GM23338 (cell line): ENCODE data around the gene RRP1. TPM values are rescaled to one million over a fixed set of nuclear protein-coding genes. Genes with fewer than 3 reads are reported as not detected.

Experiments used
- ATAC-seq: fragments of 200-7000 bp; cut with Tn5 transposase; 3 replicates; pipeline ENCODE4 v1.9.1; 2020
- DNase-seq: peaks from one replicate; pipeline ENCODE4 v3.0.0-alpha.2; 2015; ENCODE audit warnings: low spot score
- H2AFZ ChIP-seq: fragments of 200-600 bp; sonication (generic); 2 replicates; pipeline ENCODE4 v1.8.0; 2016; ENCODE audit warnings: antibody characterized with exemption, mild to moderate bottlenecking, moderate library complexity
- H3F3A ChIP-seq: fragments of 200-600 bp; sonication (generic); replicated peaks from 2 replicates; pipeline ENCODE4 v1.8.0; 2017; ENCODE audit warnings: antibody characterized with exemption, mixed run types, low read depth
- H3K27ac ChIP-seq: fragments of 200-600 bp; sonication (generic); 2 replicates; pipeline ENCODE4 v1.6.1; 2016; ENCODE audit warnings: low read depth
- H3K27me3 ChIP-seq: fragments of 200-600 bp; sonication (generic); 2 replicates; pipeline ENCODE4 v1.8.0; 2016; ENCODE audit warnings: mild to moderate bottlenecking, mixed run types, moderate library complexity; ENCODE audit not compliant: insufficient read depth
- H3K36me3 ChIP-seq: fragments of 200-600 bp; sonication (generic); 2 replicates; pipeline ENCODE4 v1.8.0; 2016; ENCODE audit warnings: mild to moderate bottlenecking; ENCODE audit not compliant: insufficient read depth
- H3K4me1 ChIP-seq: fragments of 200-600 bp; sonication (generic); 2 replicates; pipeline ENCODE4 v1.8.0; 2016; ENCODE audit warnings: mild to moderate bottlenecking, moderate library complexity; ENCODE audit not compliant: insufficient read depth
- H3K4me2 ChIP-seq: fragments of 200-600 bp; sonication (generic); 2 replicates; pipeline ENCODE4 v1.7.1; 2017; ENCODE audit warnings: mixed run types
- H3K4me3 ChIP-seq: fragments of 200-600 bp; sonication (generic); 2 replicates; pipeline ENCODE4 v1.6.1; 2016; ENCODE audit warnings: mixed run types
- H3K79me2 ChIP-seq: fragments of 200-600 bp; sonication (generic); replicated peaks from 2 replicates; pipeline ENCODE4 v1.8.0; 2017; ENCODE audit warnings: mild to moderate bottlenecking; ENCODE audit not compliant: insufficient read depth
- H3K9me2 ChIP-seq: fragments of 200-600 bp; sonication (generic); 2 replicates; pipeline ENCODE4 v1.8.0; 2017; ENCODE audit not compliant: insufficient read depth
- H4K20me1 ChIP-seq: fragments of 200-600 bp; sonication (generic); replicated peaks from 2 replicates; pipeline ENCODE4 v1.8.0; 2017; ENCODE audit warnings: mild to moderate bottlenecking; ENCODE audit not compliant: insufficient read depth
- H3K27ac Mint-ChIP-seq: 2 replicates; pipeline ENCODE4 v1.8.0; 2020; ENCODE audit warnings: inconsistent platforms, mild to moderate bottlenecking, moderate library complexity, mixed read lengths
- H3K27me3 Mint-ChIP-seq: 3 replicates; pipeline ENCODE4 v1.8.0; 2022; ENCODE audit warnings: low read depth, mild to moderate bottlenecking, moderate library complexity, mixed read lengths, inconsistent platforms; ENCODE audit not compliant: insufficient read depth, poor library complexity
- H3K36me3 Mint-ChIP-seq: 3 replicates; pipeline ENCODE4 v1.8.0; 2021; ENCODE audit warnings: low read depth, mild to moderate bottlenecking, inconsistent platforms, moderate library complexity, mixed read lengths
- H3K4me1 Mint-ChIP-seq: 3 replicates; pipeline ENCODE4 v1.8.0; 2020; ENCODE audit warnings: mild to moderate bottlenecking, inconsistent platforms, mixed read lengths
- H3K4me3 Mint-ChIP-seq: 3 replicates; pipeline ENCODE4 v1.8.0; 2021; ENCODE audit warnings: moderate library complexity, mild to moderate bottlenecking, inconsistent platforms, mixed read lengths
- H3K9me3 Mint-ChIP-seq: 3 replicates; pipeline ENCODE4 v1.8.0; 2020; ENCODE audit warnings: moderate library complexity, mild to moderate bottlenecking, inconsistent platforms, mixed read lengths
- CREB1 ChIP-seq: fragments of 250-450 bp; sonication (Bioruptor Pico); IDR thresholded peaks from 2 replicates; pipeline ENCODE4 v1.5.0; 2020; ENCODE audit warnings: low read depth, mild to moderate bottlenecking, moderate library complexity
- CTCF ChIP-seq, 2 experiments: fragments of 200-600 bp in 1 of 2; sonication (generic) in 1 of 2; conservative IDR thresholded peaks; 2 replicates each; pipeline versions ENCODE4 v1.5.1 to v1.6.1; 2016 to 2017; ENCODE audit warnings: antibody characterized with exemption in 2 of 2, low read depth in 2 of 2, mild to moderate bottlenecking in 2 of 2, moderate library complexity in 1 of 2
- EZH2 ChIP-seq: fragments of 200-600 bp; sonication (generic); IDR thresholded peaks from one replicate; pipeline ENCODE4 v1.8.0; 2017; ENCODE audit warnings: antibody characterized with exemption, mild to moderate bottlenecking, low read depth; ENCODE audit not compliant: unreplicated experiment
- EZH2phosphoT487 ChIP-seq: fragments of 200-600 bp; sonication (generic); IDR thresholded peaks from one replicate; pipeline ENCODE4 v1.8.1; 2018; ENCODE audit warnings: antibody characterized with exemption; ENCODE audit not compliant: unreplicated experiment
- JUNB ChIP-seq: IDR thresholded peaks from one replicate; pipeline ENCODE4 v1.6.1; 2016; ENCODE audit warnings: antibody characterized with exemption; ENCODE audit not compliant: unreplicated experiment
- NANOG ChIP-seq: IDR thresholded peaks from 2 replicates; pipeline ENCODE4 v1.6.1; 2016; ENCODE audit warnings: antibody characterized with exemption, borderline replicate concordance
- STAT1 ChIP-seq: IDR thresholded peaks from one replicate; pipeline ENCODE4 v1.6.1; 2016; ENCODE audit warnings: antibody characterized with exemption; ENCODE audit not compliant: unreplicated experiment
- ZNF114 ChIP-seq: fragments of 250-450 bp; sonication (Bioruptor Pico); IDR thresholded peaks from 2 replicates; pipeline ENCODE4 v1.5.0; 2020; ENCODE audit warnings: mild to moderate bottlenecking, moderate library complexity
- ZNF331 ChIP-seq: fragments of 250-450 bp; sonication (Bioruptor Pico); IDR thresholded peaks from 2 replicates; pipeline ENCODE4 v1.5.0; 2020; ENCODE audit warnings: low read depth, mild to moderate bottlenecking, moderate library complexity
- ZNF462 ChIP-seq: fragments of 250-450 bp; sonication (Bioruptor Pico); IDR thresholded peaks from 2 replicates; pipeline ENCODE4 v1.5.0; 2020; ENCODE audit warnings: mild to moderate bottlenecking, moderate library complexity
- polyA plus RNA-seq: library from polyadenylated mRNA; unstranded; fragments of >200 nt; fragmentation: Nextera tagmentation; extraction: Ambion mirVana; gene quantifications from 2 replicates; pipeline ENCODE4 v1.2.1, GENCODE V29; 2016
- total RNA-seq: library from RNA; depleted of rRNA; stranded (reverse); fragments of >200 nt; shearing (Covaris generic); gene quantifications from 2 replicates; pipeline ENCODE4 v1.2.3, GENCODE V29; 2014

The RRP1 gene
- total and polyA plus RNA-seq, 2 experiments from 2014 or later = 36.5 to 63.5 TPM

DNA sequence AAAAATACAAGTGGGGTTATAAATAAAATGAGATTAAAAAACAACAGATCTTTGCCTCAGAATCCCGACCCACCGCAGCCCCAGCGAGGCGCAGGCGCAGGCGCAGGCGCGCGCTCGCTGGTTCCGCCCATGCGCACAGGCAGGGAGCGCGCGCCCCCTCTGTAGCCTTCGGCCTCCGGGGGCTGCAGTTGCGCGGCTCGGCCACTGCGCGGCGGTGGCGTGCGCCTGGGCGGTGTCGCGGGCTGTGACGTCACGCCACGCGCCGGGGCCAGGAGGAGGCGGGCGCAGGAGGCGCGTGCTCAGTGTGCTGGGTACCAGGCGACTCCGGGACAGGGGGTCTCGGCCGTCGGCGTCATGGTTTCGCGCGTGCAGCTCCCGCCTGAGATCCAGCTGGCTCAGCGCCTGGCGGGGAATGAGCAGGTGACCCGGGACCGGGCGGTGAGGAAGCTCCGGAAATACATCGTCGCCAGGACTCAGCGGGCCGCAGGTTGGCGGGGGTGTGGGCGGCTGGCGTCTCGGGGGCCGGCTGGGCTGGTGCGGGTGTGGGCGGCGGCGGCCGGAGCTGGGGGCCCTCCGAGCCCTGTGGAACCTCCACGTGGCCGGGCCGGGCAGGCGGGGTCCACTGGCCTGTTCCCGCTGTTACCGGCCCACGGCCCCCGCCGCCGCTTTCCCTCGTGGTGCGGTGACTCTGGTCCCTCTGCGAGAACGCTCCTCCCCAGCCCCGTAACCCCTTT lies at the start of gene RRP1 (continued):
- TF ChIP-seq CTCF (conservative IDR thresholded peaks at IDR 0.05; ENCODE audit: low read depth in 2 of 2) = peak; percentile 61 to 88

GRCh38 chr21:43739621-43740435 lies 49.5 kb upstream of the RRP1 start:
- DNase-seq = no peak
- no peaks in the 10 kb centered on the region for H3K9me3 Mint-ChIP-seq
- peaks cover 15% of the 10 kb centered on the region for H3K4me1 Mint-ChIP-seq
- no peaks in the 10 kb centered on the region; the same call in 1 of the 2 replicates for H4K20me1 ChIP-seq
- peaks cover 10% of the 10 kb centered on the region for H3F3A ChIP-seq
- H3K4me2 ChIP-seq = no peak overlapping the region
- peaks cover 19% of the 10 kb centered on the region for H3K27me3 Mint-ChIP-seq
- no peaks in the 10 kb centered on the region for H3K27me3 ChIP-seq
- no peak overlapping the region for H3K4me3 Mint-ChIP-seq
- 0 out of 2 replicates have a peak, but pooled peaks cover 3% of the 10 kb centered on the region for H3K4me1 ChIP-seq
- TF ChIP-seq EZH2 (no peak), JUNB (no peak), STAT1 (no peak), ZNF114 (CRISPR knock-in tag) (no peak), CREB1 (CRISPR knock-in tag) (no peak), NANOG (no peak), EZH2phosphoT487 (no peak), ZNF331 (CRISPR knock-in tag) (no peak), ZNF462 (CRISPR knock-in tag) (no peak)
- peak overlapping the region; percentile 84; the same call in 1 of the 2 replicates for H3K27ac Mint-ChIP-seq
- H3K27ac ChIP-seq = peak overlapping the region; percentile 63; the same call in 1 of the 2 replicates
- H3K79me2 ChIP-seq = no peaks in the 10 kb centered on the region
- H3K4me3 ChIP-seq = no peak overlapping the region
- H3K36me3 Mint-ChIP-seq = peaks cover 13% of the 10 kb centered on the region
- peak; percentile 53 for ATAC-seq
- no peaks in the 10 kb centered on the region for H3K9me2 ChIP-seq
- H2AFZ ChIP-seq = no peak overlapping the region
- H3K36me3 ChIP-seq = no peaks in the 10 kb centered on the region
